GDM1 (cell line): Measurements from ENCODE around the gene PRSS21.

ENCODE experiments used
- DNase-seq: peaks from one replicate; lab custom pipeline; 2025; lab: John Stamatoyannopoulos, UW

PRSS21 gene

GRCh38 chr16:2843526-2843925 lies 26.5 kb downstream of the PRSS21 start:
- no peak for DNase-seq

GRCh38 chr16:2845116-2845515 lies 28.1 kb downstream of the PRSS21 start:
- DNase-seq = no peak

- DNase-seq = no peak
Measured at GRCh38 chr16:2846511-2847310, 29.7 kb downstream of the PRSS21 start.

- DNase-seq = no peak
Measured at GRCh38 chr16:2848933-2849725, 32.1 kb downstream of the PRSS21 start.

GRCh38 chr16:2852003-2852730 lies 35.1 kb downstream of the PRSS21 start:
- DNase-seq = no peak

- no peak for DNase-seq
Measured at GRCh38 chr16:2852731-2853507, 35.9 kb downstream of the PRSS21 start.

GRCh38 chr16:2853531-2854073 lies 36.6 kb downstream of the PRSS21 start:
- DNase-seq = no peak

GRCh38 chr16:2854700-2855309 lies 37.8 kb downstream of the PRSS21 start:
- no peak for DNase-seq

- DNase-seq = no peak
Measured at GRCh38 chr16:2855536-2855935, 38.5 kb downstream of the PRSS21 start.

- no peak for DNase-seq
Measured at GRCh38 chr16:2856061-2856670, 39.1 kb downstream of the PRSS21 start.

GRCh38 chr16:2856686-2857450 lies 39.8 kb downstream of the PRSS21 start:
- no peak for DNase-seq

GRCh38 chr16:2857451-2858244 lies 40.6 kb downstream of the PRSS21 start, which contains the start of gene PRSS22:
TSS of gene PRSS22 (minus strand) at chr16:2858170. CDS start at chr16:2858104, 66 bp downstream.
- no peak for DNase-seq

GRCh38 chr16:2858245-2859025 lies 41.4 kb downstream of the PRSS21 start:
- no peak for DNase-seq

GRCh38 chr16:2859686-2860265 lies 42.7 kb downstream of the PRSS21 start:
- DNase-seq = no peak

- no peak for DNase-seq
Measured at GRCh38 chr16:2860826-2861567, 44.0 kb downstream of the PRSS21 start.

GRCh38 chr16:2865651-2866050 lies 48.6 kb downstream of the PRSS21 start:
- DNase-seq = no peak

GRCh38 chr16:2866431-2866830 lies 49.4 kb downstream of the PRSS21 start:
- DNase-seq = no peak
